ENCODE data around the gene GATD1.

GATD1 gene

GRCh38 chr11:729492-730074 is 47.7 kb downstream of the GATD1 start:
- DNase-seq (ENCODE audit: extremely low read depth in 1 of 2, low read depth in 1 of 2), result no peak

GRCh38 chr11:728901-729491 is 48.3 kb downstream of the GATD1 start:
- no peak for DNase-seq (ENCODE audit: extremely low read depth in 1 of 2, low read depth in 1 of 2)

GRCh38 chr11:727859-728748 is 49.2 kb downstream of the GATD1 start:
- peak; percentile 65 to 66 for DNase-seq (ENCODE audit: extremely low read depth in 1 of 2, low read depth in 1 of 2)

GRCh38 chr11:727281-727701 is 50.0 kb downstream of the GATD1 start:
- DNase-seq (ENCODE audit: extremely low read depth in 1 of 2, low read depth in 1 of 2), result no peak

- DNase-seq (ENCODE audit: extremely low read depth in 1 of 2, low read depth in 1 of 2), result no peak
Measured at GRCh38 chr11:726278-727220, 50.7 kb downstream of the GATD1 start.

GRCh38 chr11:725624-726202 is 51.6 kb downstream of the GATD1 start:
- no peak for DNase-seq (ENCODE audit: extremely low read depth in 1 of 2, low read depth in 1 of 2)

GRCh38 chr11:724778-725386 is 52.4 kb downstream of the GATD1 start:
- DNase-seq (ENCODE audit: extremely low read depth in 1 of 2, low read depth in 1 of 2), result no peak

- DNase-seq (ENCODE audit: extremely low read depth in 1 of 2, low read depth in 1 of 2), result no peak
Measured at GRCh38 chr11:724049-724777, 53.1 kb downstream of the GATD1 start.

- no peak for DNase-seq (ENCODE audit: extremely low read depth in 1 of 2, low read depth in 1 of 2)
Measured at GRCh38 chr11:723120-723883, 54.0 kb downstream of the GATD1 start.

- no peak for DNase-seq (ENCODE audit: extremely low read depth in 1 of 2, low read depth in 1 of 2)
Measured at GRCh38 chr11:722346-722811, 54.9 kb downstream of the GATD1 start.

GRCh38 chr11:721741-722345 is 55.4 kb downstream of the GATD1 start:
- DNase-seq (ENCODE audit: extremely low read depth in 1 of 2, low read depth in 1 of 2), result no peak

- no peak for DNase-seq (ENCODE audit: extremely low read depth in 1 of 2, low read depth in 1 of 2)
Measured at GRCh38 chr11:721247-721740, 56.0 kb downstream of the GATD1 start.

GRCh38 chr11:720642-721246 is 56.5 kb downstream of the GATD1 start:
- no peak for DNase-seq (ENCODE audit: extremely low read depth in 1 of 2, low read depth in 1 of 2)

GRCh38 chr11:720017-720641 is 57.2 kb downstream of the GATD1 start:
- DNase-seq (ENCODE audit: extremely low read depth in 1 of 2, low read depth in 1 of 2), result no peak

GRCh38 chr11:719214-720016 is 57.9 kb downstream of the GATD1 start:
- no peak for DNase-seq (ENCODE audit: extremely low read depth in 1 of 2, low read depth in 1 of 2)
